ENCODE results near the gene MINDY4. TPM values are rescaled to one million over a fixed set of nuclear protein-coding genes. Genes with fewer than 3 reads are reported as not detected.

Gene MINDY4
- total and polyA plus RNA-seq, 4 experiments from 2014 or later: 0.23 to 1.5 (median 1.1) TPM

DNA sequence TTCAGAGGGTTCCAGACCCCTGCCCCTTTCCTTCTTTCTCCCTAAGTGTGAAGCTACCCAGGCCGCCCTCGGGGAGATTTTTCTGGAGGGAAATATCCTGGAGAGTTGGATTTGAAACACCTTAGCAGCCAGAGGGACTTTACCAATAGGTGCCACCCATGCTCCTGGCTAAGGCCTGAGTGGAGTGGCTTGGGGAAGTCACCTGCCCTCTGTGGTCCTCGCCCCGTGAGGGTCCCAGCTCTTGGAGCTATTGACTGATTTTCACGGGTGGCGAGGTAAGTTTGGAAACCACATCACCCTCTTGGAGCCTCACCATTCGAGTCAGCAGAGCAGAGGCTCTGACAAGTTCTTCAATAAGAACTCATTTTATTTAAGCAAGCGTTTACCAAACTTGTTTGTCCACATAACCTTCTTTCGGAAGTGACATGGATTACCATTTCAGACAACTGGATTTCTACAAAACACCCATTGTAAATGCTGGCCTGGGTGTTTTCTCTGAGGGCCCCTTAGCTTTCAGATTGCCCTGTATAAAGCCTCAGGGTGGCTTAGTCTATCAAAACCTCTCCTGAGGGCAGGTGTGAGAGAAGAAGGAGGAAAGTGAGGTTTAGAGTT is 160.8 kb downstream of the MINDY4 start:
- CTCF ChIA-PET (ENCODE audit: partially characterized antibody): interaction anchor here (2.0 kb wide), 1 partner anchor 51 kb away, joined by 7 read pairs; no protein-coding TSS in a partner anchor
- Mint-ChIP-seq H3K27ac (no peak overlapping the region), H3K4me3 (no peak overlapping the region), H3K36me3 (no peaks in the 10 kb centered on the region), H3K9me3 (peaks cover 0 to 5% (median 1%) of the 10 kb centered on the region in 8 donors), H3K27me3 (peaks cover 2 to 4% of the 10 kb centered on the region in 2 donors), H3K4me1 (no peaks in the 10 kb centered on the region)
- Histone ChIP-seq H3K27me3 (ENCODE audit: insufficient read depth, low read length) (no peaks in the 10 kb centered on the region), H3K27ac (ENCODE audit: low read depth, low read length) (no peak overlapping the region), H3K4me1 (ENCODE audit: insufficient read depth, low read length) (no peaks in the 10 kb centered on the region), H3K9me3 (ENCODE audit: control insufficient read depth in 1 of 2, low read length in 2 of 2) (peaks cover 0 to 4% of the 10 kb centered on the region in 2 donors), H3K36me3 (ENCODE audit: insufficient read depth, low read length) (no peaks in the 10 kb centered on the region), H3K4me3 (ENCODE audit: low read length in 2 of 2) (no peak overlapping the region)
- no peak for DNase-seq
- POLR2A ChIA-PET (ENCODE audit: partially characterized antibody): no interaction called here
- intact Hi-C loops (cut with micrococcal nuclease): no loop called here

DNA sequence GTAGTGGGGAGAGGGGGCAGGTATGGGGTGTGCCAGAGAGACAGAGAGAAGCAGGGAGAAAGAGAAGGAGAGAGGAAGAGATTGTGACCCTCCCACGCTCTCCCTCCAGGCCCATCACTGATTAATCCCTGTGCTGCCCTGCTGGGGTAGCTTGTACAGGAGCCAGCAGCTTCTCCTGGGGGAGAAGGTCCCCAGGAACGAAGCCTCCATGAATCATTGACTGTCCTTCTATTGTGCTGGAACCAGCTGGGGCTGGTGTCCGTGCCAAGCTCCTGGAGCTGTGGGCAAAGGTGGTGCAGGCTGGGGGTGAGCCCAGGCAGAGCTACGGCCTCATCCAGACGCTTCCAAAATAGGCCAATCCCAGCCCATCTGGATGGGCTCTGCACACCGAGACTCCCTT is 161.3 kb downstream of the MINDY4 start:
- no peaks in the 10 kb centered on the region for H3K4me1 ChIP-seq (ENCODE audit: insufficient read depth, low read length)
- Mint-ChIP-seq H3K4me1 (no peaks in the 10 kb centered on the region), H3K4me3 (no peak overlapping the region), H3K36me3 (no peaks in the 10 kb centered on the region), H3K27me3 (peaks cover 2 to 5% of the 10 kb centered on the region in 2 donors), H3K9me3 (peaks cover 0 to 4% (median under 1%) of the 10 kb centered on the region in 8 donors), H3K27ac (no peak overlapping the region)
- no peaks in the 10 kb centered on the region for H3K9me3 ChIP-seq (ENCODE audit: control insufficient read depth in 1 of 2, low read length in 2 of 2)
- ChIA-PET POLR2A (ENCODE audit: partially characterized antibody) (no interaction called here), CTCF (ENCODE audit: partially characterized antibody) (no interaction called here)
- H3K27ac ChIP-seq (ENCODE audit: low read depth, low read length): no peak overlapping the region
- no peaks in the 10 kb centered on the region for H3K36me3 ChIP-seq (ENCODE audit: insufficient read depth, low read length)
- H3K4me3 ChIP-seq (ENCODE audit: low read length in 2 of 2): no peak overlapping the region
- DNase-seq: no peak
- no peaks in the 10 kb centered on the region for H3K27me3 ChIP-seq (ENCODE audit: insufficient read depth, low read length)
- intact Hi-C loops (cut with micrococcal nuclease): no loop called here

GRCh38 chr7:30933124-30933974 is 162.1 kb downstream of the MINDY4 start:
- Mint-ChIP-seq H3K36me3 (no peaks in the 10 kb centered on the region), H3K27me3 (peaks cover 3 to 8% of the 10 kb centered on the region in 2 donors), H3K27ac (no peak overlapping the region), H3K4me1 (no peaks in the 10 kb centered on the region), H3K9me3 (peaks cover 0 to 2% (median 0%) of the 10 kb centered on the region in 8 donors), H3K4me3 (no peak overlapping the region)
- Histone ChIP-seq H3K36me3 (ENCODE audit: insufficient read depth, low read length) (no peaks in the 10 kb centered on the region), H3K27me3 (ENCODE audit: insufficient read depth, low read length) (no peaks in the 10 kb centered on the region), H3K4me3 (ENCODE audit: low read length in 2 of 2) (no peak overlapping the region), H3K27ac (ENCODE audit: low read depth, low read length) (no peak overlapping the region), H3K9me3 (ENCODE audit: control insufficient read depth in 1 of 2, low read length in 2 of 2) (no peaks in the 10 kb centered on the region), H3K4me1 (ENCODE audit: insufficient read depth, low read length) (no peaks in the 10 kb centered on the region)
- POLR2A ChIA-PET (ENCODE audit: partially characterized antibody): no interaction called here
- intact Hi-C loops (cut with micrococcal nuclease): no loop called here
- CTCF ChIA-PET (ENCODE audit: partially characterized antibody): interaction anchor here (0.8 kb wide), 1 partner anchor 50 kb away, joined by 4 read pairs; no protein-coding TSS in a partner anchor
- no peak for DNase-seq

- Mint-ChIP-seq H3K4me1 (no peaks in the 10 kb centered on the region), H3K36me3 (no peaks in the 10 kb centered on the region), H3K27ac (peak overlapping the region in 1 of 7 donors; percentile 22), H3K9me3 (no peaks in the 10 kb centered on the region), H3K4me3 (no peak overlapping the region), H3K27me3 (peaks cover 3 to 8% of the 10 kb centered on the region in 2 donors)
- H3K4me3 ChIP-seq (ENCODE audit: low read length in 2 of 2): no peak overlapping the region
- H3K4me1 ChIP-seq (ENCODE audit: insufficient read depth, low read length): no peaks in the 10 kb centered on the region
- H3K27ac ChIP-seq (ENCODE audit: low read depth, low read length): no peak overlapping the region
- no peaks in the 10 kb centered on the region for H3K27me3 ChIP-seq (ENCODE audit: insufficient read depth, low read length)
- CTCF ChIA-PET (ENCODE audit: partially characterized antibody): interaction anchor here (0.8 to 1.3 kb wide), 2 partner anchors 9 to 49 kb away, joined by 3 to 4 read pairs; no protein-coding TSS in a partner anchor
- H3K36me3 ChIP-seq (ENCODE audit: insufficient read depth, low read length): no peaks in the 10 kb centered on the region
- POLR2A ChIA-PET (ENCODE audit: partially characterized antibody): no interaction called here
- H3K9me3 ChIP-seq (ENCODE audit: control insufficient read depth in 1 of 2, low read length in 2 of 2): no peaks in the 10 kb centered on the region
- no peak for DNase-seq
- intact Hi-C loops (cut with micrococcal nuclease): no loop called here
Measured at GRCh38 chr7:30934225-30934624, 163.0 kb downstream of the MINDY4 start.

DNA sequence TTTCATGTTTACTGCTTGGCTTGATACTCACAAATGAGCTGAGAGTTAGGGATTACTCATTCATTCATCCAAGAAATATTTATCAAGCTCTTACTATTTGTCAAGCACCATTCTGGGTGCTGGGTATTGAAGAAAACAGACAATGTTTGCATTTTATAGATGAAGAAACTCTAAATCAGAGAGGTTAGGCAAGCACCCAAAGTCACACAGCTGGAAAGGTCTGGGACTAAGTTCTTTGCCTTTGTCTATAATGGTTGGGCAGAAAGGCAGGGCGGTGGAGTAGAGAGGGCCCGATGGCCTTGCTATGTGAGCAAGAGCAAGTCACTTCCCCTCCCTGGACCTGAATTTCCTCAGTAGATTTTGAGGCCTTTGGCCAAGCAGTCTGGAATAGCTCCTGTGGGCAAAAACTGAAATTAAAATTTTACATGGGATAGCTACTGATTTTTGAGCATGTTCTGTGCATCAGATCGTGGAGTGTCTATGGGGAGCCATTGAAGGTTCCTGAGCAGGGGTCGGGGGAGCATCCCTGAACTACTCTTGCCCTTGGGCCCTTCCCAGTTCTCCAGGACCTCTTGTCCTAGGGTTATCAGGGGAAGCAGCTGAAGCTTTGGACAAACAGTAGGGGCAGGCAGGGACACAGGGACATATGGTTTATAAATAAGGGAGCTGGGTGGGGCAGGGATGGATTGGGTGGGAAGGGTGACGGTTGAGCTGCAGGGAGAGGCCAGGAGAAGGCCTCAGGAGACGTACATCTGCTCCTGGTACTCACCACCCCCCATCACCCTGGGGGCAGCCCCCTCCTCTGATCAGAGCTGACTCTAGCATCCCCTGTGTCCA is 163.7 kb downstream of the MINDY4 start:
- Histone ChIP-seq H3K27me3 (ENCODE audit: insufficient read depth, low read length) (no peaks in the 10 kb centered on the region), H3K9me3 (ENCODE audit: control insufficient read depth in 1 of 2, low read length in 2 of 2) (no peaks in the 10 kb centered on the region), H3K4me1 (ENCODE audit: insufficient read depth, low read length) (no peaks in the 10 kb centered on the region), H3K36me3 (ENCODE audit: insufficient read depth, low read length) (no peaks in the 10 kb centered on the region), H3K27ac (ENCODE audit: low read depth, low read length) (no peak overlapping the region), H3K4me3 (ENCODE audit: low read length in 2 of 2) (no peak overlapping the region)
- ChIA-PET POLR2A (ENCODE audit: partially characterized antibody) (no interaction called here), CTCF (ENCODE audit: partially characterized antibody) (interaction anchor here (0.8 to 1.3 kb wide), 2 partner anchors 9 to 11 kb away, joined by 3 read pairs; no protein-coding TSS in a partner anchor)
- intact Hi-C loops (cut with micrococcal nuclease): no loop called here
- Mint-ChIP-seq H3K36me3 (no peaks in the 10 kb centered on the region), H3K4me1 (no peaks in the 10 kb centered on the region), H3K27me3 (peaks cover 8 to 9% of the 10 kb centered on the region in 2 donors), H3K27ac (no peak overlapping the region), H3K4me3 (no peak overlapping the region), H3K9me3 (no peaks in the 10 kb centered on the region)
- DNase-seq: no peak

GRCh38 chr7:30935569-30935877 is 164.3 kb downstream of the MINDY4 start:
- no peak overlapping the region for H3K27ac ChIP-seq (ENCODE audit: low read depth, low read length)
- H3K4me3 Mint-ChIP-seq: peak overlapping the region in 1 of 8 donors; percentile 52
- ChIA-PET CTCF (ENCODE audit: partially characterized antibody) (interaction anchor here (0.8 to 1.3 kb wide), 2 partner anchors 8 to 11 kb away, joined by 3 read pairs; no protein-coding TSS in a partner anchor), POLR2A (ENCODE audit: partially characterized antibody) (no interaction called here)
- H3K36me3 Mint-ChIP-seq: no peaks in the 10 kb centered on the region
- H3K9me3 ChIP-seq (ENCODE audit: control insufficient read depth in 1 of 2, low read length in 2 of 2): no peaks in the 10 kb centered on the region
- H3K4me3 ChIP-seq (ENCODE audit: low read length in 2 of 2): no peak overlapping the region
- H3K27me3 Mint-ChIP-seq: peaks cover 8 to 11% of the 10 kb centered on the region in 2 donors
- DNase-seq: no peak
- intact Hi-C loops (cut with micrococcal nuclease): no loop called here
- H3K9me3 Mint-ChIP-seq: no peaks in the 10 kb centered on the region
- no peaks in the 10 kb centered on the region for H3K4me1 ChIP-seq (ENCODE audit: insufficient read depth, low read length)
- no peaks in the 10 kb centered on the region for H3K27me3 ChIP-seq (ENCODE audit: insufficient read depth, low read length)
- no peak overlapping the region for H3K27ac Mint-ChIP-seq
- H3K4me1 Mint-ChIP-seq: no peaks in the 10 kb centered on the region
- H3K36me3 ChIP-seq (ENCODE audit: insufficient read depth, low read length): no peaks in the 10 kb centered on the region
